ENCODE data around the gene WASF2. TPM values are rescaled to one million over a fixed set of nuclear protein-coding genes. Genes with fewer than 3 reads are reported as not detected.

WASF2 gene
- total and polyA plus RNA-seq, 2 of the 8 experiments (the other 6 are each of a cell fraction or from before 2014, with no cell fraction given): 32.1 to 86.6 TPM

- H4K5ac ChIP-seq (ENCODE audit: insufficient read length, low read depth, low read length): no peak overlapping the region
- POLR2A ChIA-PET (ENCODE audit: partially characterized antibody): interaction anchor here (0.5 to 1.9 kb wide), 10 partner anchors 21 to 248 kb away, joined by 3 to 6 read pairs (median 4); partner anchors contain the start of gene SLC9A1
- H3K27me3 ChIP-seq (replicated peaks in 1 of 4; ENCODE audit: control insufficient read depth in 3 of 4, extremely low read depth in 1 of 4, insufficient read depth in 3 of 4, low read length in 3 of 4): no peaks in the 10 kb centered on the region
- H3K4ac ChIP-seq (replicated peaks; ENCODE audit: insufficient read length, low read depth, low read length): no peak overlapping the region
- H3K79me1 ChIP-seq (ENCODE audit: low read depth, low read length): no peaks in the 10 kb centered on the region
- peak overlapping the region; percentile 39 for H4K8ac ChIP-seq (ENCODE audit: extremely low read depth, insufficient read depth, low read length)
- no peak overlapping the region for H3K23ac ChIP-seq (ENCODE audit: insufficient read length)
- peak overlapping the region in 2 of 4 experiments; percentile 3 to 4; a peak in 1 of 7 replicates for H3K9ac ChIP-seq (replicated peaks in 1 of 4; ENCODE audit: extremely low read depth in 1 of 4, low read depth in 3 of 4, low read length in 3 of 4)
- no peak overlapping the region for H2BK12ac ChIP-seq (ENCODE audit: low read depth, low read length)
- peak overlapping the region; percentile 1; the same call in 1 of the 2 replicates for H3K27ac ChIP-seq (ENCODE audit: low read depth, low read length)
- H3K56ac ChIP-seq (replicated peaks; ENCODE audit: insufficient read length, low read depth, low read length): no peak overlapping the region
- H3K79me2 ChIP-seq (ENCODE audit: control insufficient read depth in 1 of 2, insufficient read depth in 2 of 2, low read length in 2 of 2): no peaks in the 10 kb centered on the region
- H2BK15ac ChIP-seq (ENCODE audit: low read length): no peak overlapping the region
- no peak overlapping the region for H4K91ac ChIP-seq (replicated peaks; ENCODE audit: insufficient read length, low read length)
- CTCF ChIA-PET (ENCODE audit: partially characterized antibody): interaction anchor here (0.8 to 37.8 kb wide), 30 partner anchors 8 to 370 kb away, joined by 3 to 863 read pairs (median 5); partner anchors contain the start of genes AHDC1, GPR3, MAP3K6 and STX12
- FAIRE-seq (no peak), DNase-seq (ENCODE audit: low read depth in 1 of 2, low spot score in 2 of 2) (peak in 1 of 2 experiments; percentile 71)
- H3K4me3 ChIP-seq (ENCODE audit: extremely low read depth in 1 of 4, insufficient read depth in 2 of 4, low read depth in 3 of 4, low read length in 4 of 4): no peak overlapping the region
- H2BK120ac ChIP-seq (replicated peaks; ENCODE audit: low read depth, low read length): no peak overlapping the region
- H2AK5ac ChIP-seq (ENCODE audit: low read depth, low read length): no peak overlapping the region
- no peak overlapping the region for H3K18ac ChIP-seq (ENCODE audit: extremely low read depth, low read length)
- peaks cover 0 to 4% of the 10 kb centered on the region in 2 experiments for H4K20me1 ChIP-seq (replicated peaks in 1 of 2; ENCODE audit: control insufficient read depth in 1 of 2, insufficient read depth in 2 of 2, low read length in 2 of 2)
- H2AFZ ChIP-seq (ENCODE audit: low read length): no peak overlapping the region
- H2BK20ac ChIP-seq (ENCODE audit: low read length): no peak overlapping the region
- H3K4me1 ChIP-seq (replicated peaks in 1 of 4; ENCODE audit: control insufficient read depth in 3 of 4, insufficient read depth in 4 of 4, low read length in 3 of 4): peaks cover 12 to 43% (median 19%) of the 10 kb centered on the region in 4 experiments
- peaks cover 0 to 12% (median 4%) of the 10 kb centered on the region in 4 experiments; a peak in 4 of 8 replicates for H3K36me3 ChIP-seq (ENCODE audit: control insufficient read depth in 2 of 4, insufficient read depth in 4 of 4, low read length in 3 of 4)
- H3K9me3 ChIP-seq (ENCODE audit: insufficient read depth in 2 of 2, low read depth in 1 of 2, low read length in 1 of 2): no peaks in the 10 kb centered on the region
- 78% methylated on average over 24 of the region's 24 CpGs; no CpG with 5 or more reads in 1 of the 2 experiments for whole genome bisulfite sequencing, 2 experiments (ENCODE audit: extremely low coverage in 1 of 2, insufficient coverage in 1 of 2, insufficient read length in 1 of 2, insufficient replicate concordance in 2 of 2, low coverage in 1 of 2, low lambda C conversion rate in 2 of 2, missing lambda C conversion rate in 1 of 2)
- H3K23me2 ChIP-seq (ENCODE audit: low read depth, low read length): no peaks in the 10 kb centered on the region
- H3K4me2 ChIP-seq (ENCODE audit: insufficient read depth in 1 of 2, low read depth in 2 of 2, low read length in 2 of 2): no peak overlapping the region
- H2BK5ac ChIP-seq (ENCODE audit: low read depth, low read length): peak overlapping the region; percentile 46; the same call in 1 of the 2 replicates
- no peak overlapping the region for H3K14ac ChIP-seq (ENCODE audit: insufficient read length)
- 0 out of 2 replicates have a peak, but pooled peaks have one; percentile 44 for TF ChIP-seq TEAD4 (IDR thresholded peaks at IDR 0.05; ENCODE audit: low read depth, low read length)
These were observed 86.8 kb downstream of the WASF2 start for GRCh38 chr1:27403065-27403726.

All from H1 (cell line).